Neural crest cell (in vitro differentiated cells): ENCODE results near the gene BSN. TPM values are rescaled to one million over a fixed set of nuclear protein-coding genes. Genes with fewer than 3 reads are reported as not detected.

ENCODE experiments used
- DNase-seq: peaks from one replicate; pipeline ENCODE4 v3.0.0; 2021; ENCODE audit warnings: low read depth, mixed read lengths, low spot score
- H3K27ac Mint-ChIP-seq: one replicate; pipeline ENCODE4 v1.8.0; 2021; ENCODE audit warnings: mild to moderate bottlenecking, mixed read lengths; ENCODE audit not compliant: unreplicated experiment
- H3K27me3 Mint-ChIP-seq: 2 replicates; pipeline ENCODE4 v1.8.0; 2021; ENCODE audit warnings: low read depth, mild to moderate bottlenecking, mixed read lengths
- H3K36me3 Mint-ChIP-seq: 2 replicates; pipeline ENCODE4 v1.8.0; 2021; ENCODE audit warnings: low read depth, mild to moderate bottlenecking, mixed read lengths
- H3K4me1 Mint-ChIP-seq: 2 replicates; pipeline ENCODE4 v1.8.0; 2021; ENCODE audit warnings: mixed read lengths
- H3K4me3 Mint-ChIP-seq: one replicate; pipeline ENCODE4 v1.8.0; 2021; ENCODE audit warnings: mild to moderate bottlenecking, mixed read lengths
- H3K9me3 Mint-ChIP-seq: 2 replicates; pipeline ENCODE4 v1.8.0; 2021; ENCODE audit warnings: mixed read lengths
- total RNA-seq: library from RNA; stranded (reverse); gene quantifications from 2 replicates; pipeline ENCODE4 v1.2.1, GENCODE V29; 2021
- TF ChIP-seq, protein P1 (sequence below): fragments of 200-600 bp; sonication (generic); conservative IDR thresholded peaks from 2 replicates; pipeline ENCODE4 v1.5.0; 2021; ENCODE audit warnings: antibody characterized with exemption, mild to moderate bottlenecking

The BSN gene
- total RNA-seq, 1 donor from 2014 or later, result 6.5 TPM

DNA sequence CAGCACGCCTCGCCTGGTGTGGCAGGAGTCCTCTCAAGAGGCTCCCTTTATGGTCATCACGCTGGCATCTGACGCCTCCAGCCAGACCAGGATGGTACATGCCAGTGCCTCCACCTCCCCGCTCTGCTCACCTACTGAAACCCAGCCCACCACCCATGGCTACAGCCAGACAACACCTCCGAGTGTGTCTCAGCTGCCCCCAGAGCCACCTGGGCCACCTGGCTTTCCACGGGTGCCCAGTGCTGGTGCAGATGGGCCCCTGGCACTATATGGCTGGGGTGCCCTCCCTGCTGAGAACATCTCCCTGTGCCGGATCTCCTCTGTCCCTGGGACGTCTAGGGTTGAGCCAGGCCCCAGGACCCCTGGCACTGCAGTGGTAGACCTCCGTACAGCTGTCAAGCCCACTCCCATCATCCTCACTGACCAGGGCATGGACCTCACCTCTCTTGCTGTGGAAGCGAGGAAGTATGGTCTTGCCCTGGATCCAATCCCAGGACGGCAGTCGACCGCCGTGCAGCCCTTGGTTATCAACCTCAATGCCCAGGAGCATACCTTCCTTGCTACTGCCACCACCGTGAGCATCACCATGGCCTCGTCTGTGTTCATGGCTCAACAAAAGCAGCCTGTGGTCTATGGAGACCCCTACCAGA, 100.0 kb downstream of the BSN start:
- TF ChIP-seq, protein P1, sequence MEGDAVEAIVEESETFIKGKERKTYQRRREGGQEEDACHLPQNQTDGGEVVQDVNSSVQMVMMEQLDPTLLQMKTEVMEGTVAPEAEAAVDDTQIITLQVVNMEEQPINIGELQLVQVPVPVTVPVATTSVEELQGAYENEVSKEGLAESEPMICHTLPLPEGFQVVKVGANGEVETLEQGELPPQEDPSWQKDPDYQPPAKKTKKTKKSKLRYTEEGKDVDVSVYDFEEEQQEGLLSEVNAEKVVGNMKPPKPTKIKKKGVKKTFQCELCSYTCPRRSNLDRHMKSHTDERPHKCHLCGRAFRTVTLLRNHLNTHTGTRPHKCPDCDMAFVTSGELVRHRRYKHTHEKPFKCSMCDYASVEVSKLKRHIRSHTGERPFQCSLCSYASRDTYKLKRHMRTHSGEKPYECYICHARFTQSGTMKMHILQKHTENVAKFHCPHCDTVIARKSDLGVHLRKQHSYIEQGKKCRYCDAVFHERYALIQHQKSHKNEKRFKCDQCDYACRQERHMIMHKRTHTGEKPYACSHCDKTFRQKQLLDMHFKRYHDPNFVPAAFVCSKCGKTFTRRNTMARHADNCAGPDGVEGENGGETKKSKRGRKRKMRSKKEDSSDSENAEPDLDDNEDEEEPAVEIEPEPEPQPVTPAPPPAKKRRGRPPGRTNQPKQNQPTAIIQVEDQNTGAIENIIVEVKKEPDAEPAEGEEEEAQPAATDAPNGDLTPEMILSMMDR, result no peak
- no peaks in the 10 kb centered on the region for H3K36me3 Mint-ChIP-seq
- H3K9me3 Mint-ChIP-seq, result no peaks in the 10 kb centered on the region
- no peak for DNase-seq
- H3K27ac Mint-ChIP-seq, result no peak overlapping the region
- H3K4me1 Mint-ChIP-seq, result peaks cover 6% of the 10 kb centered on the region
- H3K27me3 Mint-ChIP-seq, result no peaks in the 10 kb centered on the region
- no peak overlapping the region for H3K4me3 Mint-ChIP-seq

DNA sequence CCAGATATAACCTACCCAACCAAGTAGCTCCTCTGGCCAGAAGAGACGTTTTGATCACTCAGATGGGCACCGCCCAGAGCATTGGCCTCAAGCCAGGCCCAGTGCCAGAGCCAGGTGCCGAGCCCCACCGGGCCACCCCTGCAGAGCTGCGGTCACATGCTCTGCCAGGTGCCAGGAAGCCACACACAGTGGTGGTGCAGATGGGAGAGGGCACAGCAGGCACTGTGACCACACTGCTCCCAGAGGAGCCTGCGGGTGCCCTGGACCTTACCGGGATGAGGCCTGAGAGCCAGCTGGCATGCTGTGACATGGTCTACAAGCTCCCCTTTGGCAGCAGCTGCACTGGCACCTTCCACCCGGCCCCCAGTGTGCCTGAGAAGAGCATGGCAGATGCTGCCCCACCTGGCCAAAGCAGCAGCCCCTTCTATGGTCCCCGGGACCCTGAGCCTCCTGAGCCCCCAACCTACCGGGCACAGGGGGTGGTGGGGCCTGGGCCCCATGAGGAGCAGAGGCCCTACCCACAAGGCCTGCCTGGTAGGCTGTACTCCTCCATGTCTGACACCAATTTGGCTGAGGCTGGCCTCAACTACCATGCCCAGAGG, 100.8 kb downstream of the BSN start:
- no peak for DNase-seq
- TF ChIP-seq, protein P1, result no peak
- Mint-ChIP-seq H3K4me1 (peaks cover 5% of the 10 kb centered on the region), H3K27ac (no peak overlapping the region), H3K27me3 (no peaks in the 10 kb centered on the region), H3K36me3 (no peaks in the 10 kb centered on the region), H3K4me3 (no peak overlapping the region), H3K9me3 (no peaks in the 10 kb centered on the region)

DNA sequence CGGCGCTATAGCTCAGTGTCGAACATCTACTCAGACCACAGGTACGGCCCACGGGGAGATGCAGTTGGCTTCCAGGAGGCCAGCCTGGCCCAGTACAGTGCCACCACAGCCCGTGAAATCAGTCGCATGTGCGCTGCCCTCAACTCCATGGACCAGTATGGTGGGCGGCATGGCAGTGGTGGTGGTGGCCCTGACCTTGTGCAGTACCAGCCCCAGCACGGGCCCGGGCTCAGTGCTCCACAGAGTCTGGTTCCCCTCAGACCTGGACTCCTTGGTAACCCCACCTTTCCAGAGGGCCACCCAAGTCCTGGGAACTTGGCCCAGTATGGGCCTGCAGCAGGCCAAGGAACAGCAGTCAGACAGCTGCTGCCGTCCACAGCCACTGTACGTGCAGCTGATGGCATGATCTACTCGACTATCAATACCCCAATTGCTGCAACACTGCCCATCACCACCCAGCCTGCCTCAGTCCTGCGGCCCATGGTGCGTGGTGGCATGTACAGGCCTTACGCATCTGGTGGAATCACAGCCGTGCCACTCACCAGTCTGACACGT, 101.5 kb downstream of the BSN start:
- DNase-seq, result no peak
- Mint-ChIP-seq H3K4me3 (no peak overlapping the region), H3K36me3 (no peaks in the 10 kb centered on the region), H3K4me1 (no peaks in the 10 kb centered on the region), H3K27me3 (no peaks in the 10 kb centered on the region), H3K27ac (no peak overlapping the region), H3K9me3 (no peaks in the 10 kb centered on the region)
- TF ChIP-seq, protein P1, result no peak

DNA sequence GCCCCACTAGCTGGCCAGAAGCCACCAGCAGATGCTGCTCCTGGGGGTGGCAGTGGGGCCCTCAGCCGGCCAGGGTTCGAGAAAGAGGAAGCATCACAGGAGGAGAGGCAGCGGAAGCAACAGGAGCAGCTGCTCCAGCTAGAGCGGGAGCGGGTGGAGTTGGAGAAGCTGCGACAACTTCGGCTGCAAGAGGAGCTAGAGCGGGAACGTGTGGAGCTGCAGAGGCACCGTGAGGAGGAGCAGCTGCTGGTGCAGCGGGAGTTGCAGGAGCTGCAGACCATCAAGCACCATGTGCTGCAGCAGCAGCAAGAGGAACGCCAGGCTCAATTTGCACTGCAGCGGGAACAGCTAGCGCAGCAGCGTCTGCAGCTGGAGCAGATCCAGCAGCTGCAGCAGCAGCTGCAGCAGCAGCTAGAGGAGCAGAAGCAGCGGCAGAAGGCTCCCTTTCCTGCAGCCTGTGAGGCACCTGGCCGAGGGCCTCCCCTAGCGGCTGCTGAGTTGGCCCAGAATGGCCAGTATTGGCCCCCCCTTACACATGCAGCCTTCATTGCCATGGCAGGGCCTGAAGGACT, 102.3 kb downstream of the BSN start:
- no peaks in the 10 kb centered on the region for H3K36me3 Mint-ChIP-seq
- H3K27ac Mint-ChIP-seq, result peak overlapping the region; percentile 43
- no peaks in the 10 kb centered on the region for H3K27me3 Mint-ChIP-seq
- TF ChIP-seq, protein P1, result no peak
- H3K4me3 Mint-ChIP-seq, result no peak overlapping the region
- H3K9me3 Mint-ChIP-seq, result no peaks in the 10 kb centered on the region
- DNase-seq, result no peak
- H3K4me1 Mint-ChIP-seq, result no peaks in the 10 kb centered on the region

DNA sequence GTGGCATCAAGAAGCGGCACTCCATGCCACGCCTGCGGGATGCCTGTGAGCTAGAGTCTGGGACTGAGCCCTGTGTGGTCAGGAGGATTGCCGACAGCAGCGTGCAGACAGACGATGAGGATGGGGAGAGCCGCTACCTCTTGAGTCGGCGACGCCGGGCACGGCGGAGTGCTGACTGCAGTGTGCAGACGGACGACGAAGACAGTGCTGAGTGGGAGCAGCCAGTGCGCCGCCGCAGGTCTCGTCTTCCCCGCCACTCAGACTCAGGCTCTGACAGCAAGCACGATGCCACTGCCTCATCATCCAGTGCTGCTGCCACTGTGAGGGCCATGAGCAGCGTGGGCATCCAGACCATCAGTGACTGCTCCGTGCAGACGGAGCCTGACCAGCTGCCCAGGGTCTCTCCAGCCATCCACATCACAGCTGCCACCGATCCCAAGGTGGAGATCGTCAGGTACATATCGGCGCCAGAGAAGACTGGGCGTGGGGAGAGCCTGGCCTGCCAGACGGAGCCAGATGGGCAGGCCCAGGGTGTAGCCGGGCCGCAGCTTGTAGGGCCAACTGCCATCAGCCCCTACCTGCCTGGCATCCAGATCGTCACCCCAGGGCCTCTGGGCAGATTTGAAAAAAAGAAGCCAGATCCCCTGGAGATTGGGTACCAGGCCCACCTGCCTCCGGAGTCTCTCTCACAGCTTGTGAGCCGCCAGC, 103.1 kb downstream of the BSN start:
- H3K4me1 Mint-ChIP-seq, result no peaks in the 10 kb centered on the region
- no peaks in the 10 kb centered on the region for H3K36me3 Mint-ChIP-seq
- TF ChIP-seq, protein P1, result no peak
- H3K27ac Mint-ChIP-seq, result peak overlapping the region; percentile 12
- DNase-seq, result no peak
- H3K4me3 Mint-ChIP-seq, result no peak overlapping the region
- no peaks in the 10 kb centered on the region for H3K9me3 Mint-ChIP-seq
- H3K27me3 Mint-ChIP-seq, result no peaks in the 10 kb centered on the region
